GM12891 (cell line): ENCODE measurements around the gene LCNL1.

Experiments used
- POLR2A ChIP-seq: IDR thresholded peaks from 2 replicates; pipeline ENCODE4 v1.6.1; 2011; ENCODE audit warnings: low read depth, low read length, control low read depth
- POLR2AphosphoS5 ChIP-seq: IDR thresholded peaks from 2 replicates; pipeline ENCODE4 v1.6.1; 2011; ENCODE audit warnings: low read depth, low read length, control low read depth
- TAF1 ChIP-seq: IDR thresholded peaks from 2 replicates; pipeline ENCODE4 v1.6.1; 2011; ENCODE audit warnings: low read depth, low read length, control low read depth

- no peak for TF ChIP-seq POLR2AphosphoS5
- TF ChIP-seq POLR2A, result no peak
- TF ChIP-seq TAF1, result no peak
Observed at GRCh38 chr9:136955943-136956335, 26.9 kb upstream of the LCNL1 start.
